Mesenchymal stem cell (in vitro differentiated cells and primary cell): ENCODE data around the gene KRTAP10-3.

Experiments
- DNase-seq: peaks from one replicate; pipeline ENCODE4 v3.0.0-alpha.2; 2013
- H2AFZ ChIP-seq: one replicate; pipeline ENCODE4 v1.6.1; 2013; ENCODE audit warnings: low read depth, mild to moderate bottlenecking, control low read depth, inconsistent platforms, low read length, moderate library complexity
- H2AK5ac ChIP-seq: 2 replicates; pipeline ENCODE4 v1.6.1; 2013; ENCODE audit warnings: low read length, moderate library complexity, mild to moderate bottlenecking, inconsistent platforms; ENCODE audit not compliant: severe bottlenecking
- H2BK120ac ChIP-seq: one replicate; pipeline ENCODE4 v1.6.1; 2013; ENCODE audit warnings: low read depth, mild to moderate bottlenecking, inconsistent platforms, low read length, moderate library complexity
- H2BK12ac ChIP-seq, 2 experiments: one replicate each; pipeline ENCODE4 v1.6.1; 2013; ENCODE audit warnings: inconsistent platforms in 2 of 2, low read length in 2 of 2, mild to moderate bottlenecking in 2 of 2, moderate library complexity in 2 of 2, control low read depth in 1 of 2
- H2BK15ac ChIP-seq: one replicate; pipeline ENCODE4 v1.6.1; 2013; ENCODE audit warnings: mild to moderate bottlenecking, low read depth, inconsistent platforms; ENCODE audit not compliant: poor library complexity, severe bottlenecking
- H2BK5ac ChIP-seq: 2 replicates; pipeline ENCODE4 v1.6.1; 2013; ENCODE audit warnings: low read depth, mild to moderate bottlenecking, low read length, control low read depth, inconsistent platforms; ENCODE audit not compliant: poor library complexity, severe bottlenecking
- H3K14ac ChIP-seq, 2 experiments: one replicate each; pipeline ENCODE4 v1.6.1; 2013; ENCODE audit warnings: inconsistent platforms in 2 of 2, low read length in 2 of 2, control low read depth in 1 of 2, mild to moderate bottlenecking in 1 of 2, moderate library complexity in 1 of 2
- H3K18ac ChIP-seq, 2 experiments: one replicate each; pipeline ENCODE4 v1.6.1; 2013; ENCODE audit warnings: inconsistent platforms in 2 of 2, low read length in 2 of 2, control low read depth in 1 of 2, low read depth in 1 of 2, mild to moderate bottlenecking in 1 of 2
- H3K23ac ChIP-seq, 2 experiments: one replicate each; pipeline ENCODE4 v1.6.1; 2013; ENCODE audit warnings: inconsistent platforms in 2 of 2, low read length in 2 of 2, mild to moderate bottlenecking in 2 of 2, moderate library complexity in 2 of 2, control low read depth in 1 of 2
- H3K27ac ChIP-seq: 2 replicates; pipeline ENCODE4 v1.5.1; 2013; ENCODE audit warnings: mild to moderate bottlenecking, moderate library complexity, low read length, control low read depth, inconsistent platforms; ENCODE audit not compliant: poor library complexity, severe bottlenecking
- H3K27me3 ChIP-seq, 2 experiments: 2 replicates each; pipeline versions ENCODE4 v1.6.1 to v1.7.0; 2013; ENCODE audit warnings: low read length in 2 of 2, mild to moderate bottlenecking in 2 of 2, moderate library complexity in 2 of 2, control low read depth in 1 of 2, inconsistent platforms in 1 of 2; ENCODE audit not compliant: control insufficient read depth in 1 of 2, insufficient read depth in 1 of 2
- H3K36me3 ChIP-seq, 2 experiments: 2 replicates each; pipeline versions ENCODE4 v1.6.1 to v1.7.0; 2013; ENCODE audit warnings: low read length in 2 of 2, control low read depth in 1 of 2, inconsistent platforms in 1 of 2, low read depth in 1 of 2, mild to moderate bottlenecking in 1 of 2; ENCODE audit not compliant: insufficient read depth in 2 of 2, control insufficient read depth in 1 of 2
- H3K4ac ChIP-seq, 2 experiments: one replicate each; pipeline ENCODE4 v1.6.1; 2013; ENCODE audit warnings: inconsistent platforms in 2 of 2, low read length in 2 of 2, mild to moderate bottlenecking in 2 of 2, moderate library complexity in 2 of 2, control low read depth in 1 of 2, low read depth in 1 of 2
- H3K4me1 ChIP-seq: 2 replicates; pipeline ENCODE4 v1.6.1; 2013; ENCODE audit warnings: low read depth, low read length, control low read depth; ENCODE audit not compliant: control insufficient read depth, insufficient read depth
- H3K4me2 ChIP-seq: 2 replicates; pipeline ENCODE4 v1.6.1; 2013; ENCODE audit warnings: low read length, mild to moderate bottlenecking, inconsistent platforms; ENCODE audit not compliant: poor library complexity, severe bottlenecking
- H3K4me3 ChIP-seq, 2 experiments: 2 replicates each; pipeline versions ENCODE4 v1.5.1 to v1.7.0; 2013; ENCODE audit warnings: low read length in 2 of 2, mild to moderate bottlenecking in 2 of 2, control low read depth in 1 of 2, low read depth in 1 of 2; ENCODE audit not compliant: insufficient read depth in 1 of 2
- H3K79me1 ChIP-seq: replicated peaks from 2 replicates; pipeline ENCODE4 v1.6.1; 2013; ENCODE audit warnings: mild to moderate bottlenecking, control low read depth, low read length, inconsistent platforms; ENCODE audit not compliant: poor library complexity, severe bottlenecking
- H3K9ac ChIP-seq: 2 replicates; pipeline ENCODE4 v1.7.0; 2013; ENCODE audit warnings: mild to moderate bottlenecking, low read length, moderate library complexity
- H3K9me3 ChIP-seq: 2 replicates; pipeline ENCODE4 v1.7.0; 2013; ENCODE audit warnings: mild to moderate bottlenecking, low read length; ENCODE audit not compliant: control insufficient read depth
- H4K8ac ChIP-seq: one replicate; pipeline ENCODE4 v1.6.1; 2013; ENCODE audit warnings: inconsistent platforms, mild to moderate bottlenecking, low read length, moderate library complexity
- H4K91ac ChIP-seq: one replicate; pipeline ENCODE4 v1.6.1; 2013; ENCODE audit warnings: mild to moderate bottlenecking, low read length, inconsistent platforms
- WGBS: methylation state at CpG from one replicate; pipeline ENCODE4 v1.1.7; 2013; ENCODE audit warnings: mixed read lengths; 5-methylcytosine and 5-hydroxymethylcytosine counted together

Gene KRTAP10-3

GRCh38 chr21:44547656-44548331 lies 10.8 kb downstream of the KRTAP10-3 start:
- Histone ChIP-seq H4K8ac (no peak overlapping the region), H2AK5ac (no peak overlapping the region), H3K18ac (no peak overlapping the region), H3K4ac (no peak overlapping the region), H3K27me3 (peaks cover 17 to 32% of the 10 kb centered on the region in 2 experiments), H2BK15ac (no peak overlapping the region), H3K23ac (no peak overlapping the region), H3K14ac (no peak overlapping the region), H3K36me3 (no peaks in the 10 kb centered on the region), H3K4me3 (no peak overlapping the region), H3K4me1 (no peaks in the 10 kb centered on the region), H2BK12ac (no peak overlapping the region), H2BK120ac (no peak overlapping the region), H3K9ac (no peak overlapping the region), H4K91ac (no peak overlapping the region), H2BK5ac (no peak overlapping the region), H3K9me3 (peaks cover 18% of the 10 kb centered on the region), H3K27ac (no peak overlapping the region), H3K4me2 (no peak overlapping the region), H3K79me1 (no peaks in the 10 kb centered on the region), H2AFZ (no peak overlapping the region)
- whole genome bisulfite sequencing = 58% methylated on average over 4 of the region's 5 CpGs
- no peak for DNase-seq

GRCh38 chr21:44544566-44544965 lies 14.0 kb downstream of the KRTAP10-3 start:
- Histone ChIP-seq H3K9me3 (peaks cover 26% of the 10 kb centered on the region), H4K91ac (no peak overlapping the region), H3K18ac (no peak overlapping the region), H2BK5ac (no peak overlapping the region), H3K23ac (no peak overlapping the region), H2BK15ac (no peak overlapping the region), H4K8ac (no peak overlapping the region), H3K27me3 (peaks cover 4 to 23% of the 10 kb centered on the region in 2 experiments), H3K9ac (no peak overlapping the region), H3K14ac (no peak overlapping the region), H3K4me3 (no peak overlapping the region), H2BK12ac (no peak overlapping the region), H3K4me2 (no peak overlapping the region), H2AFZ (no peak overlapping the region), H2BK120ac (no peak overlapping the region), H3K79me1 (no peaks in the 10 kb centered on the region), H3K36me3 (no peaks in the 10 kb centered on the region), H3K4ac (no peak overlapping the region), H3K4me1 (no peaks in the 10 kb centered on the region), H3K27ac (no peak overlapping the region), H2AK5ac (no peak overlapping the region)
- no peak for DNase-seq
- WGBS = 81% methylated on average over 1 of the region's 3 CpGs

- Histone ChIP-seq H3K79me1 (no peaks in the 10 kb centered on the region), H2AK5ac (no peak overlapping the region), H3K23ac (no peak overlapping the region), H3K9ac (no peak overlapping the region), H2BK15ac (no peak overlapping the region), H4K8ac (no peak overlapping the region), H2AFZ (no peak overlapping the region), H3K4me2 (no peak overlapping the region), H3K27me3 (peaks cover 4 to 8% of the 10 kb centered on the region in 2 experiments), H3K27ac (no peak overlapping the region), H2BK12ac (no peak overlapping the region), H3K36me3 (no peaks in the 10 kb centered on the region), H3K18ac (no peak overlapping the region), H3K4me3 (no peak overlapping the region), H3K4ac (no peak overlapping the region), H2BK5ac (no peak overlapping the region), H3K9me3 (peaks cover 24% of the 10 kb centered on the region), H2BK120ac (no peak overlapping the region), H3K4me1 (no peaks in the 10 kb centered on the region), H4K91ac (no peak overlapping the region), H3K14ac (no peak overlapping the region)
- 50% methylated on average over 1 of the region's 1 CpG for WGBS
- DNase-seq = no peak
Measured at GRCh38 chr21:44542716-44543115, 15.9 kb downstream of the KRTAP10-3 start.

- no peak overlapping the region for H2BK15ac ChIP-seq
Measured at GRCh38 chr21:44540741-44541288, 17.8 kb downstream of the KRTAP10-3 start.

More at GRCh38 chr21:44540741-44541288, 17.8 kb downstream of the KRTAP10-3 start:
- H3K27me3 ChIP-seq = peaks cover 4% of the 10 kb centered on the region in 2 experiments
- H3K36me3 ChIP-seq = no peaks in the 10 kb centered on the region
- no peak overlapping the region for H2BK12ac ChIP-seq
- no peaks in the 10 kb centered on the region for H3K79me1 ChIP-seq
- H3K18ac ChIP-seq = no peak overlapping the region
- WGBS = 89% methylated on average over 11 of the region's 11 CpGs
- H2BK5ac ChIP-seq = no peak overlapping the region
- no peak overlapping the region for H2AK5ac ChIP-seq
- no peak overlapping the region for H3K4me2 ChIP-seq
- H4K91ac ChIP-seq = no peak overlapping the region
- H2BK120ac ChIP-seq = no peak overlapping the region
- H3K23ac ChIP-seq = no peak overlapping the region
- H3K4me1 ChIP-seq = no peaks in the 10 kb centered on the region
- DNase-seq = no peak
- H4K8ac ChIP-seq = no peak overlapping the region
- no peak overlapping the region for H3K4ac ChIP-seq
- no peak overlapping the region for H3K14ac ChIP-seq
- H2AFZ ChIP-seq = no peak overlapping the region
- H3K27ac ChIP-seq = no peak overlapping the region
- H3K9ac ChIP-seq = no peak overlapping the region
- H3K4me3 ChIP-seq = no peak overlapping the region
- peaks cover 16% of the 10 kb centered on the region for H3K9me3 ChIP-seq
